Stimulated activated CD4-positive, alpha-beta T cell treated with anti-CD3 and anti-CD28 coated beads, Interleukin-4, amount 100 ng/mL, for 1 hour (primary cell): ENCODE measurements around the gene ZHX3.

Source experiments
- DNase-seq: peaks from one replicate; pipeline ENCODE4 v3.0.0-alpha.2; 2020

ZHX3 gene

DNA sequence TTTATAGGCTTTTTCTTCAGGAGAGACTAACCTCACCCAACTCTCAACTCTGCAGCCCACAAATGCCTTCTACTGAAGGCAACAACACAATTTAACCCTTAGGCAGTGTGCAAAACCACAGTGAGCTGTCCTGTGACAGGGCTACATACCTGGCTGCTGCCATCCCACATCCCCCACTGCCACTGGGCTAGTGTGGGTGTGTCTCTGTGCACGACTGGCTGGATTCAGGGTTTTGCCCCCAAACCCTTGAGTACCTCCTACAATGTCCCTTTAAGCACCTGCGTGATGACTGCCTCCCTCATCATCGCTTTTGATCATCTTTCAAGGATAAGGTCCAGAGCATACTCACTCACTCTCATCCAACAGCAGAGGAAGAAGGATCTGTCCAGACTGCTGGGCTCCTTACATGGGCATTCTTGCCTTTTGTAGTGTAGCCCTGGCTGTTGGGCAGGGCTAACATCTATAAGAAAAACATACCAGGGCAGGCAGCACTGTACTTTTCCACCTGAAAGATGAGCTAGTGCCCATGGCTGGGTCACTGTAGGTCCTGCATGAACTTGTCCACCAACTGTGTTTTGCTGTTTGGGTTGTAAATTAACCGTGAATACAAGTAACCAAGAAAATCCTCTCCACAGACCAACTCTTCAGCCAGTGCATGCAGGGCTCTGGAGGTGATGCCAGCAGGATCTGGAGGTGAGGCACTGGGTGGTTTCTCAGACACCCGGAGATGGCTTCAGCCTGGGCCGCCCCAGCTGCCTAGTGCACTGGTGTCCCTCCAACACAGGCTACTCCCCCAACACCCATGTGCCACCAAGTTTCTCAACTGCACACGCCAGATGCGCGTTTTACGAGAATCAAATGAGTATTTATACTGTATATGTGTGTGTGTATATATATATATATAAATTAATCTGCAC lies 135.0 kb downstream of the ZHX3 start:
- no peak for DNase-seq

DNA sequence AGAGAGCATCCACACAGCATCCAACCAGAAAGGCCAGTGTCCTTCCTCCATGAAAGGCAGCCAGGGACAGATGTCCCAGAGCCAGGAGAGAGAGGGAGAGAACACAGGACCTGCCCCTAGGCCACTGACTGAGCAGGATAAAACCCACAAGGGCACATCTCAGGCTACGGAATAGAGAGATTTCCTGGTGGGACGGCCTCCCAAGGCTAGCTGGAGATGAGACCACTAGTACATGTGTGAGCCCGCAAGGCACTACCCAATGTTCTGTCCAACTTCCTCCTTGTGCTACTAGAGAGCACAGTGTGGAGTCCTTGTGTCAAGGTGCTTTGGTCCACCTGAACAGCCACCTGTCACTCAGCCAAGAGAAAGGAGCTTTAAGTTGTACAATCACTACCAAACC lies 136.0 kb downstream of the ZHX3 start:
- no peak for DNase-seq

DNA sequence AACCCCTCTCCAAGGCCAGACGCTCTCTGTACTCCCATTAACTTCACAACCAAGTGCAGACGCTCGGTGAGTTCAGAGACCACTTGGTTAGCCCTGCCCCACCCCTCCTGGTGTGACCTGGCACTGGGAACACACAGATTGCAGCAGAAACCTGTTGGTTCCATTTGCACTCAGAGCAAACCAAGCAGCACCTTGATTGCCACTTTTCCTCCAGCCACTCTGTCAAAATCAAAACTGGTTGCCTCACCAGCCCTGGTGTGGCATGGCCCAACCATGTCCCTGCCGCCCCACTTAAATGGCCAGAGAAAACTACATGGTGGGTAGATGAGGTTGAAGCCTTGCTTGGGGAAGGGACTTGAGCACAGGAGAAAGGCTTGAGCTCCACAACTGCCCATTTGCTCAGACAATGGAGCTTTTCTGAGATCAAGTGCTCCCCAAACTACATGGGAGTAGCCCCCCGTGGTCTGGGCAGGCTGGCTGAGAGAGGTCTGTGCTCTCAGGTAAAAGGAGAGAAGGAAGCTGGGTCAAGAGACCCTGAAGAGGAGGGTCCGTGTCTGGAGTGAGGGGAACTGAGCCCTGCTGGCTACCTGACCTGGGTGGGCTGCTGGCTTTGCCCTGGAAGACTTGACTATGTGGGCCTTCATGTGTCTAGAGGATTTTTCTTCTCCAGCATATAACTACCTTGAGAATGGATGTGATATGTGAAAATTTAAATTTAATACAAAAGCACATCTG lies 136.8 kb downstream of the ZHX3 start:
- DNase-seq: no peak

DNA sequence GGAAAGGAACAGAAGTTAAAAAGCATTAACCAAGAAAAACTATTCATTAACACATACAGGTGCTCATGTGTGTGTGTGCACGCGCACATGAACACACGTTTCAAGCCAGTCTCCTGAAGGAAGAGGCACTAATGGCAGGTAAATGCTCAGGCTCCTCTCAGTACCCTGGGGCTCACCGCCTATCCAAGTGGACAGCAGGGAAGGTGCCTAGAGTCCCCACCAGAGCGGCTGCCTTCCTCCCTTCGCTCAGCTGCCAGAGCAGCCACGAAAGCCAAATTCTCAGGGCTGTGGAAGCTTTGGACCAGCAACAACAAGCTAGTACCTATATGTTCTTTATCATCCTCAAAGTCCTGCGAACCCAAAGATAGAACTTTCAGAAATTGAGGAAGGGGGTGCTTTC lies 137.6 kb downstream of the ZHX3 start:
- no peak for DNase-seq

DNA sequence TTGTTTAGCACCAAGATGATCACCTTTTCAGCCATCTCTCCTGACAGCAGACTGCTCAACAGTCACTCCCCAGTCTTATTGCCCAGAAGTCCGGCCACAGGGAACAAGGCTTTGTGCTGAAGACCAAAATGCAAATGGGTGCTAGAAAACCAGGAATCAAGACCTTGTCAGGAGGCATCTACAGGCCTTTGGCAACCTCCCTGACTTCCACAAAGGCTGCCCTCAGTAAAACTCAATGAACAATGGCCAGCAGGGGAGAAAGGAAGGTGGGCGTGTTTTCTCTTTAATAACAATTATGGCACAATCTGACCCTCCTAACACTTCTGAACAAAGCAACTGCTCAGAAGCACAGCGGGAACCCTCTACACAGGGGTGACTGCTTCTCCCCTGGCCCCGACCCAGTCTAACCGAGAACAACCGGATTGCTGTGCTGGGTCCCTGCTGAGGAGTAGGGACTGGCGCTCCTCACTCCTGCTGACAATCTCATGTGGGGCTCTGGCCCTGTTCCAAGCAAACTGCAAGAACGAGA lies 138.6 kb downstream of the ZHX3 start:
- DNase-seq: no peak

DNA sequence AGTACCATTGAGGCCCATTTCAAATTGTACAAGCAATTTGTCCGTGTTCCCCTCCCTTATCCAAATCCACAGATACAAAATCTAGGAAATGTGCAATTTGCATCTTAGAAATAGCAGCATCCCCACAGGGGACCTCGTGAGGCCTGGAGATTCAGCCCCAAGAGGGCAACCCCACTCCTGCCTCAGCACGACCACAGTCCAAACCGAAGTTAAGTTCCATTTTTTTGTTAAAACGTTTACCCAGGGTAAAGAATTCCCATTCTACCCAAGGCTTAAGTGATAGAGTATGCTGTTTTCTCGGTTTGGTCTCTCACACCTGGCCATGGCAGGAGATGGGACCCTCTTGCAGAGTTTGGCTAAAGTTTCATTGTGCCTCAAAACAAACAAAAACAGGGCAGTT lies 139.0 kb downstream of the ZHX3 start:
- no peak for DNase-seq

DNA sequence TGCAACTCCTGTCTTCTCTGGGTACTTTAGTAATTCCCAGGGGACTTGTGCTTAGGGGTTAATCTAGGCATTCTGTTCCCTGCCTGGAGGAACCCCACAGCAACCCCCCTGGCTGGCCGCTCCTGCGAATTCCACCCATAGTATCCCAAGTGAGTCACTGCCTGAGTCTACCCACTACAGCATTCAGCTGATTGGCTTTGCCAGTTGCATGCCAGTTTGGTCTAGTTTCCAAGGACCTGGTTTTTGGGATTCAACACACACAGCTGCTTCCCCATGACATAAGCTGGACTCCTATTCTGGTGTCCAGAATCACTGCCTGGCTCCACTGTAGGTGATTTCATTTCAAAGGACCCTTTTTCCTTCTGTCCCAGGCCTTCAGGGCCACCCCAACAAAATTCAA lies 139.9 kb downstream of the ZHX3 start:
- DNase-seq: no peak

DNA sequence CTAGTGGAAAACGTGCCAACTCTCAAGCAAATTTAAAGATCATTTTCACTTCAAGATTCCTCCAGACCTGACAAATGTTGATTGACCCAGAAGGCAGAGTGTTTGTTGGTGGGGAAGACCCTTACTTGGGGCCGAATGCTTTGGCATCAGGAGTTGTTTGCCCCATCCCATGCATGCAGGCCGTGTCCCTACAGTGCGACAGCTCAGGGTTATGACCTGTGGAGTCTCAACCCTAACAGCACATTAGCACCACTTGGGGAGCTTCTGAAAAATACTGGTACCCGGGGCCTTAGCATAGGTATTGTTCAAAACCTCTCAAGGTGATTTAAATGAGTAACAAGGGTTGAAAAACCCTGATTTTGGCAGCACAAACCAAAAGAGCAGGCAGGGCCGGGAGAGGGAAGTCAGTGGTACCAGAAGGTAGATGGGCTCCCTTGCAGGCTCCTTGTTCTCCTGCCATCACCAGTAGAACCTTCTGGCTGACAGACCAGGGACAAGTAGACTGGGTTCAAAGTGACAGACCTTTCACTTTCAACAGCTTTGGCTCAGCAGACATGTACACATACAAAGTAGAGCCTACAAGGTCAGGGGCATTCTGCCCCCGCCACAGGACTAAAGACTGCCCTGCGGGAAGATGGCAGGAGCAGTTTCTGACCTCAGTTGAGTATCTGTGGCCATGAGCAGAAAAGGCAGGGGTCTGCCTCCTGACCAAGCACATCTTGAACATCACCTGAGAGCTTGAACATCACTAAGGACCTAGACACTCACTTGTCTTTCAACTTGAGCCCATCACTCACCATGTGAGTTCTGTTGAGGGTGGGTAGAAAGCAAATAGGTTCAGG lies 140.6 kb downstream of the ZHX3 start:
- no peak for DNase-seq

- DNase-seq: no peak
Observed at GRCh38 chr20:41175727-41176330, 141.7 kb downstream of the ZHX3 start.

- no peak for DNase-seq
Observed at GRCh38 chr20:41175201-41175651, 142.3 kb downstream of the ZHX3 start.

DNA sequence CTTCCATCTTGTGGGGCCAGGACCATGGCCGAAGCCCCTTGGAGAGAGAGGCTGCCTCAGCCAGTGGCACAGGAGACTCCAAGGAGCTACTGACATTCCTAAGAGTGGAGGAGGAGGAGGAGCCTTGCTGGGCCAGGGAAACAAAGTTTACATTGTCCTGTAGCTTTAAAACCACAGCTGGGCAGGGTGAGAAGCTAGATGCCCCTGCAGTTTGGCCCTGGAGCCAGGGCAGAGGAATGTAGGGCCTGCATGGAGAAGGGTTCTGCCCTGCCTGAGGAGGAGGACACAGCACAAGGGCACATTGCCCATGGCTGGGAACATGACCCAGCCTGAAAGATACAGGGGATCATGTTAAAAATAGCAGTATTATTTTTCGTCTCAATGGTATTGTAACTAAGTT lies 142.7 kb downstream of the ZHX3 start:
- DNase-seq: no peak

- DNase-seq: no peak
Observed at GRCh38 chr20:41174373-41174772, 143.2 kb downstream of the ZHX3 start.

DNA sequence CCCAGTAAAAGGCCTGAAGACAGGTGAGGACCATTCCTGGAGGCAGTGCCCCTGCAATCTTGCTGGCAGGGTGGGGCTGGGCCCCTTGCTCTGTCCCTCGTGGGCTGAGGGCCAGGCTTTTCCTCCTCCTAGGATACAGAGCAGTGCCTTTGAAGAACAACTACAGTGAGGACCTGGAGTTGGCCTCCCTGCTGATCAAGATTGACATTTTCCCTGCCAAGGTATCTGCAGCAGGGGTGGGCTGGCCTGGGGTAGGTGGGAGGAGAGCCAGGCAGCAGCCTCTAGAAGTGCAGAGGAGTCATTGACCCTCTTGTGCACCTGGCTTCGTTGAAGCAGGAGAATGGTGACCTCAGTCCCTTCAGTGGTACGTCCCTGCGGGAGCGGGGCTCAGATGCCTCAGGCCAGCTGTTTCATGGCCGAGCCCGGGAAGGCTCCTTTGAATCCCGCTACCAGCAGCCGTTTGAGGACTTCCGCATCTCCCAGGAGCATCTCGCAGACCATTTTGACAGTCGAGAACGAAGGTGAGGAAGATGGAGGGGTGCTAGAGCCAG lies 143.7 kb downstream of the ZHX3 start:
- no peak for DNase-seq

DNA sequence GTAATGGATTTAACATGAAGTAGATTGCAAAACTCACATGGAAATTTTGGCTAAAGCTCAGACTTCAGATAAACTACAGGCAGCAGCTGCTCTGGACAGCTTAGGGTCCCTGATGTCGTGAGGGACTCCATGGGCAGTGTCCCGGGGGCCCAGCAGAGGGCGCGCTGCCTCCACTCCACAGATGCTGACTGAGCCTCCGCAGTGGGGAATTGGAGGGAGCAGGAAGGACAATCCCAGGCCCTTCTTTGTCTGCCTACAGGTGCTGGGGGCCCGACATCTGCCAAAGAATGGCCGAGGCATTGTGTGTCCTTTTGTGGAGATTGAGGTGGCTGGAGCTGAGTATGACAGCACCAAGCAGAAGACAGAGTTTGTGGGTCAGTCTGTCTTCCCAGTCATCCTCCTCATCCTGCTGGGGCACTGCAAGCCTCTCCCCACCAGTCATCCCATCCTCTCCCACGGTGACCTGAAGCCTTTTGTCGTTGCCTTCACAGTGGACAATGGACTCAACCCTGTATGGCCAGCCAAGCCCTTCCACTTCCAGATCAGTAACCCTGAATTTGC lies 144.3 kb downstream of the ZHX3 start:
- peak; percentile 73 for DNase-seq

DNA sequence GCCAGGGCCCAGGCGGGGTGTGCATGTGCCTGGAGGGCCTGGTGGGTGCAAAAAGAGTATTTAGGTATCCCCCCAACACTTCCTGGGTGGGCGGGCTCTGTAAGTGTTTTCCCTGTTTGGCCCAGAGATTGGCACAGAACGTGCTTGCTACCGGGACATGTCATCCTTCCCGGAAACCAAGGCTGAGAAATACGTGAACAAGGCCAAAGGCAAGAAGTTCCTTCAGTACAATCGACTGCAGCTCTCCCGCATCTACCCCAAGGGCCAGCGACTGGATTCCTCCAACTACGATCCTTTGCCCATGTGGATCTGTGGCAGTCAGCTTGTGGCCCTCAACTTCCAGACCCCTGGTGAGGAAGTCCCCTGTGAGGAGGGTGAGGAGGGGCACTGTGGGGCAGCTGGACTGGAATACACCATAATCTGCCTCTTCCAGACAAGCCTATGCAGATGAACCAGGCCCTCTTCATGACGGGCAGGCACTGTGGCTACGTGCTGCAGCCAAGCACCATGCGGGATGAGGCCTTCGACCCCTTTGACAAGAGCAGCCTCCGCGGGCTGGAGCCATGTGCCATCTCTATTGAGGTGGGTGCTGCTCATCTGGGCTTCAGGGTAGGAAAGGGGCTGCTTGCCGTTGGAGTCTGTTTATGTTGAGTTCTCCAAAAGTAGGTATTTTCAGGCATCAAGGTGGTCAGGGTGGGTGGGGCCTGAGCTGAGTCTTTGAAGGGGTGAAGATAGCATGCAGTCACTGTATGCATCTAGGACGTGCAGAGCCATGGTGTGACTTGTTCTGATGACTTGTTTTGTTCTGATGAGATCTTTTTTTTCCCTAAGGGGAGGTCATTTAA lies 145.0 kb downstream of the ZHX3 start:
- no peak for DNase-seq

- no peak for DNase-seq
Observed at GRCh38 chr20:41171736-41172295, 145.7 kb downstream of the ZHX3 start.

GRCh38 chr20:41170386-41171105 lies 147.0 kb downstream of the ZHX3 start:
- no peak for DNase-seq

DNA sequence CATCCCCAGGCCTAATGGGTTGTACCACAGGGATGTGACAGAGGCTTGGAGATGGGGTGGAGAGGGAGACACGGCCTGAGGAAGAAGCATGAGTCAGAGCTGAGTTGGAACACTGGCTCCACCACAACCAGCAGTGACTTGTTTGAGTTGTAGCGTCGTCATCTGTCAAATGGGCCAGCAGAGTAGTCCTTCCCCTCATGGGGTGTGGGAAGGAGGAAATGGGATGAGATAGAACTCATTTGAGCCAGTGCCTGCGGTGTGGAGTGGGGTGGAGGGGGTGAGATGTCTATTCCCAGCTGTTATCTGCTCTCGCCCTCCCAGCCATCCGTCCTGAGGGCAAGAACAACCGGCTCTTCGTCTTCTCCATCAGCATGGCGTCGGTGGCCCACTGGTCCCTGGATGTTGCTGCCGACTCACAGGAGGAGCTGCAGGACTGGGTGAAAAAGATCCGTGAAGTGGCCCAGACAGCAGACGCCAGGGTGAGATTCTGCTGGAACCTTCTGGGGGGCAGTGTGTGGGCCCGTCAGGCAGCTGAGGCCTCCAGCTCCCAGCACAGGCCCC lies 147.7 kb downstream of the ZHX3 start:
- no peak for DNase-seq

DNA sequence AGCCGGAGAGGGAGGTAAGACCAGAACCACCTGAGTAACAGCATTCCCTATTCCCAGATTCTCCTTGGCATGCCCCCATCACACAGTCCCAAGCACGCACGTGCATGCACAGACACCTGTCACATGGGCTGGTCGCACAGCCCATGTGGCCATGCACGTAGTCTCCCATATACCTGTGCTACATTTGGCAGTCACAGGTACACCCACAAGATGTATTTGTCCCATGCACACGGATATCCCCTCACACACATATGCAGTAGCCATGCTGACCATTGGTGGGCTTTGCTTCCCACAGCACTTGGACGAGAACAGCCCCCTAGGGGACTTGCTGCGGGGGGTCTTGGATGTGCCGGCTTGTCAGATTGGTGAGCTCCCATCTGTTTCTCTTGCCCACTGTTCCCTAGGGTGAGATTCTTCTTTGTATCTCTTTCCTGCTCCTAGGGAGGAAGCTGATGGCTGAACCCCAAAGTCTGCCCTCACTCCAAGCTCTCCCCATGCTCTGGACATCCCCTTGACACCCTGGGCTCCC lies 148.3 kb downstream of the ZHX3 start:
- no peak for DNase-seq
